GM06990 (cell line): ENCODE results near the gene PLPP4.

Experiments
- DNase-seq: peaks from one replicate; pipeline ENCODE4 v3.0.0-alpha.2; 2011; ENCODE audit not compliant: insufficient read length; ENCODE audit errors: extremely low read depth
- H3K27me3 ChIP-seq: replicated peaks from 2 replicates; pipeline ENCODE4 v1.6.0; 2011; ENCODE audit warnings: low read length; ENCODE audit not compliant: control insufficient read depth, insufficient read depth
- H3K36me3 ChIP-seq: 2 replicates; pipeline ENCODE4 v1.5.1; 2011; ENCODE audit warnings: low read length; ENCODE audit not compliant: control insufficient read depth, insufficient read depth
- H3K4me3 ChIP-seq: replicated peaks from 2 replicates; pipeline ENCODE4 v1.5.1; 2011; ENCODE audit warnings: low read depth, mild to moderate bottlenecking, control low read depth, low read length
- TF ChIP-seq, protein P1 (sequence below): IDR thresholded peaks from 2 replicates; pipeline ENCODE4 v1.5.1; 2011; ENCODE audit warnings: low read length, control low read depth, mild to moderate bottlenecking, inconsistent platforms; ENCODE audit not compliant: insufficient read depth, poor library complexity, severe bottlenecking

Gene PLPP4

DNA sequence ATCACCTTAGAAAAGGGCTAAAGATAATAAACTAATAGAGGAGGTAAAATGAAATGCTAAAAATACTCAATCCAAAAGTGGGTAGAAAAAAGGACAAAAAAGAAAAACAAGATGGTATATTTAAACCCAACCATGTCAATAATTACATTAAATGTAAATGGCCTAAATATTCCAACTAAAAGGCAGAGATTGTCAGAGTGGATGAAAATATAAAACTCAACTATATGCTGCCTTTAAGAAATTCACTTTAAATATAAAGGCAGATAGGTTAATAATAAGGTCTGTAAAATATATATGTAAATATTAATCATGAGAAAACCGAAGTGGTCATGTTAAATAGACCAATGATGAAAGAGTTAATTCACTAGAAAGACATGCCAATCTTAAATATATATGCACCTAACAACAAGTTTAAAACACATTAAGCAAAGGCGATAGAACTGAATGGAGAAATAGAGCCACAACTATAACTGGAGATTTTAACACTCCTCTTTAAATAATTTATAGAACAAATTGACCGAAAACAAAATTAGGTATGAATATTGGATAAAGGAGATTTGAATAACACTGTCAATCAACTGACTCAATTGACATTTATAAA, 159.4 kb downstream of the PLPP4 start:
- H3K36me3 ChIP-seq = no peaks in the 10 kb centered on the region
- TF ChIP-seq, protein P1, sequence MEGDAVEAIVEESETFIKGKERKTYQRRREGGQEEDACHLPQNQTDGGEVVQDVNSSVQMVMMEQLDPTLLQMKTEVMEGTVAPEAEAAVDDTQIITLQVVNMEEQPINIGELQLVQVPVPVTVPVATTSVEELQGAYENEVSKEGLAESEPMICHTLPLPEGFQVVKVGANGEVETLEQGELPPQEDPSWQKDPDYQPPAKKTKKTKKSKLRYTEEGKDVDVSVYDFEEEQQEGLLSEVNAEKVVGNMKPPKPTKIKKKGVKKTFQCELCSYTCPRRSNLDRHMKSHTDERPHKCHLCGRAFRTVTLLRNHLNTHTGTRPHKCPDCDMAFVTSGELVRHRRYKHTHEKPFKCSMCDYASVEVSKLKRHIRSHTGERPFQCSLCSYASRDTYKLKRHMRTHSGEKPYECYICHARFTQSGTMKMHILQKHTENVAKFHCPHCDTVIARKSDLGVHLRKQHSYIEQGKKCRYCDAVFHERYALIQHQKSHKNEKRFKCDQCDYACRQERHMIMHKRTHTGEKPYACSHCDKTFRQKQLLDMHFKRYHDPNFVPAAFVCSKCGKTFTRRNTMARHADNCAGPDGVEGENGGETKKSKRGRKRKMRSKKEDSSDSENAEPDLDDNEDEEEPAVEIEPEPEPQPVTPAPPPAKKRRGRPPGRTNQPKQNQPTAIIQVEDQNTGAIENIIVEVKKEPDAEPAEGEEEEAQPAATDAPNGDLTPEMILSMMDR = no peak
- H3K4me3 ChIP-seq = no peak overlapping the region
- H3K27me3 ChIP-seq = 0 out of 2 replicates have a peak, but pooled peaks cover 1% of the 10 kb centered on the region
- DNase-seq = no peak

DNA sequence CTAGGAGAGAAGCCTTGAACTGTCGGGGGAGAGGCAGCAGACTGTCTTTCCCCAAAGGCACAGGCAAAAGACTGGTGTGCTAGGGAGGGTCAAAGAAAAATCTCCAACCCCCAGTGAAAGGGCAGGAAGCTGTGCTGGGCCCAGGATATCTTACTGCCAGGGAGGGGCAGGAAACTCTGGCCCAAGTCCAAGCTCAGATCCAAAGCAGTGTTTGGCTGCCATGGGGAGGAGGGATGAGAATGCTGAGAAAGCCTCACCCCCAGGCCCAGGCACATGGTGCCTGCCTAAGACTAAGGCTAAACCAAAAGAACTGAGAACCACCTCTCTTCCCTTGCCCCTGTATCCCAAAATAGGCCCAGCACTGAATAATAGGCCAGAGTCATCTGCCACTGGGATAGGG, 171.2 kb downstream of the PLPP4 start:
- Histone ChIP-seq H3K27me3 (no peaks in the 10 kb centered on the region; the same call in 1 of the 2 replicates), H3K4me3 (no peak overlapping the region), H3K36me3 (no peaks in the 10 kb centered on the region)
- TF ChIP-seq, protein P1 = no peak
- DNase-seq = no peak

DNA sequence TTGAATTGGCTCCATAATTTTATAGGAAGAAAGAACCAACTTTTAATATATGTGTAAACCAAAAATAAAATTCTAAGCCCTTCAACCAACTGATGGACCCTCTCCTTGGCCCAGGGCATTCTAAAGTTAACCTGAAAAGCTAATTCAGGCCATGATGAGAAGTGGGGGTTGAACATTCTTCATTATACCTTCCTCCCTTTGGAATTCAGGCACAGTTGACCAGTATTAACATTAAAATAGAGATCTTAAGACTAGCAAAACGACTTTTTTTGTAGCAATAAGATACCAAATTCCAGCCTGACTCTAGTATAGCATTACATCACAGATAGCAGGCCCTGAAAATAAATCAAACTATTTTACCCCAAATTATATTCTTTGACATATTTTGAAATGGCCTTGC, 173.2 kb downstream of the PLPP4 start:
- no peak for DNase-seq

DNA sequence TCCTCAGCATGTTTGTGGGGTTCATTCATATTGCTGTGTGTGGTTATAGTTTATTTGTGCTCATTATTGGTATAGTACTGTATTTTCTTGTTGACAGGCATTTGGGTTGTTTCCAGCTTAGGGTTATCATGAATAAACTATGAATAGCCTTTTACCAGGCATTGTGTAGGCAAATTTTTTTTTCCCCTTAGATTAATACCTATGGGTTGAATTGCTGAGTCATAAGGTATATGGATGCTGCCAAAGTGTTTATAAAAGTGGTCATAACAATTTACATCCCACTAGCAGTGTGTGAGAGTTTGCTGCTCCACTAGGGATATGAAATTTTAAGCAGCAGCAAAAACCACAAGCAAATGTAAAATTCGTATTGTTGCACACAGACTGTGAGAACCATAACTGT, 175.0 kb downstream of the PLPP4 start:
- no peak overlapping the region for H3K4me3 ChIP-seq
- no peaks in the 10 kb centered on the region; the same call in 1 of the 2 replicates for H3K27me3 ChIP-seq
- H3K36me3 ChIP-seq = no peaks in the 10 kb centered on the region
- TF ChIP-seq, protein P1 = no peak
- DNase-seq = no peak

More for the DNA sequence above, 173.2 kb downstream of the PLPP4 start:
- no peaks in the 10 kb centered on the region for H3K36me3 ChIP-seq
- no peaks in the 10 kb centered on the region for H3K27me3 ChIP-seq
- no peak overlapping the region for H3K4me3 ChIP-seq
- TF ChIP-seq, protein P1 = no peak

DNA sequence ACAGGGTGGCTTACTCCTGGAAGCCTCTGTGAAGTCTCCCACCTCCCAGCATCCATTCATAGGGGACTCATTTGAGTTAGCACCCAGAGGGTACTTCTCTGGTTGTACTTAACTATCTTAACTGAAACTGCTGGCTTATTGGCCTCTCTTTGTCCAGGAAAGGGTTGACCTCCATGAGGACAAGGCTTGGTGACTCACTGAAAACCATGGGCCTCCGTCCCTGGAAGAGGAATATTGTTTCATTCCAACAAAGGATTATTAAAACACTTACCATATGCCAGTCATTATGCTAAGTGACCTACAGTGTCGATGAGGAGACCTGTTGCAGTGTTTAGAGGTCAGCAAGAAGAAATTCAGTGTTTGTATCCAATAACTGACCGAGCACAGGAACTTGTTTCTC, 175.9 kb downstream of the PLPP4 start:
- DNase-seq = no peak
- H3K36me3 ChIP-seq = no peaks in the 10 kb centered on the region
- peaks cover 2% of the 10 kb centered on the region; the same call in 1 of the 2 replicates for H3K27me3 ChIP-seq
- TF ChIP-seq, protein P1 = no peak
- H3K4me3 ChIP-seq = no peak overlapping the region

DNA sequence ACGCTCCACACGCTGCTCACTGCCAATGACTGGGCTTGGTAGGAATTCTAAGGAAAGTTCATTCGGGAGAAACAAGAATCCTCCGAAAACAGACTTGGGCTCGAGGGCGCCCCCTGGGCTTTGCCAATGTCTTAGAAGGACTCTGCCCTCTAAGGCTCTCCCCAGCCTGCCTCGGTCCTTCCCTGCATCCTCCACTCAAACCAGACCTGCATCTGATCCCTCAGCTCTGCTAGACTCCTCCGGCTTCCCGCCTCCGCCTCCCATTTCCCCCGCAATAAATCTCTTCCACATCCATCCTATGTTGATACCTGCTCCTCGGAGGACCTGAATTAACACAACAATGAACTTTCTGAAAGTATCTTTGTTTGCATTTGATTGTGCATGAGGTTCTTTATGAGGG, 177.6 kb downstream of the PLPP4 start:
- H3K4me3 ChIP-seq = no peak overlapping the region
- no peaks in the 10 kb centered on the region for H3K36me3 ChIP-seq
- TF ChIP-seq, protein P1 = peak; percentile 54
- no peak for DNase-seq
- H3K27me3 ChIP-seq = peaks cover 2% of the 10 kb centered on the region; the same call in 1 of the 2 replicates
